ENCODE results near the gene SYTL4. TPM values are rescaled to one million over a fixed set of nuclear protein-coding genes. Genes with fewer than 3 reads are reported as not detected.

Gene SYTL4
- total RNA-seq, 1 donor from 2014 or later: 0.26 TPM

DNA sequence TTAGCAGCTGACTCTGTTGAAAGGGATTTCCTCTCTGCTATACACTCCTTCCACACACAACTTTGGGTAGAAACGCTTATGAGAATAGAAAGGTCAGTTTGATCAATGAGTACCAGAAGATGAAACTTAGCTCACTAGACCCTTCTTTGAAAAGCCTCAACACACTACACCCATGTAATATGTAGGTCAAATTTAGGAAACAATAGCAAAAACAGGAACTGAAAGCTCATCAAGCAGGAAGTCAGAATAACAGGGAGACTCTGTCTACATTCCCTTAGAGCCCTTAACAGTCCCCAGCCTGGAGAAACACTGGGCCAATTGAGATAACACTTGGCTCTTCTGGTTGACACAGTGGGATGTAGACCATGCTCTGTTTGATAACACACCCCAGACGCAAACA lies 57.2 kb downstream of the SYTL4 start:
- Histone ChIP-seq H3K4me3 (ENCODE audit: low read depth, low read length) (no peak overlapping the region), H3K36me3 (ENCODE audit: control insufficient read depth, insufficient read depth, low read length) (no peaks in the 10 kb centered on the region), H3K27me3 (ENCODE audit: control insufficient read depth, insufficient read depth, low read length) (no peaks in the 10 kb centered on the region)
- TF ChIP-seq, protein P1, sequence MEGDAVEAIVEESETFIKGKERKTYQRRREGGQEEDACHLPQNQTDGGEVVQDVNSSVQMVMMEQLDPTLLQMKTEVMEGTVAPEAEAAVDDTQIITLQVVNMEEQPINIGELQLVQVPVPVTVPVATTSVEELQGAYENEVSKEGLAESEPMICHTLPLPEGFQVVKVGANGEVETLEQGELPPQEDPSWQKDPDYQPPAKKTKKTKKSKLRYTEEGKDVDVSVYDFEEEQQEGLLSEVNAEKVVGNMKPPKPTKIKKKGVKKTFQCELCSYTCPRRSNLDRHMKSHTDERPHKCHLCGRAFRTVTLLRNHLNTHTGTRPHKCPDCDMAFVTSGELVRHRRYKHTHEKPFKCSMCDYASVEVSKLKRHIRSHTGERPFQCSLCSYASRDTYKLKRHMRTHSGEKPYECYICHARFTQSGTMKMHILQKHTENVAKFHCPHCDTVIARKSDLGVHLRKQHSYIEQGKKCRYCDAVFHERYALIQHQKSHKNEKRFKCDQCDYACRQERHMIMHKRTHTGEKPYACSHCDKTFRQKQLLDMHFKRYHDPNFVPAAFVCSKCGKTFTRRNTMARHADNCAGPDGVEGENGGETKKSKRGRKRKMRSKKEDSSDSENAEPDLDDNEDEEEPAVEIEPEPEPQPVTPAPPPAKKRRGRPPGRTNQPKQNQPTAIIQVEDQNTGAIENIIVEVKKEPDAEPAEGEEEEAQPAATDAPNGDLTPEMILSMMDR (IDR thresholded peaks at IDR 0.05; ENCODE audit: insufficient read depth, low read length, severe bottlenecking): no peak
- no peak for FAIRE-seq
- no peak for DNase-seq (ENCODE audit: low read depth)

DNA sequence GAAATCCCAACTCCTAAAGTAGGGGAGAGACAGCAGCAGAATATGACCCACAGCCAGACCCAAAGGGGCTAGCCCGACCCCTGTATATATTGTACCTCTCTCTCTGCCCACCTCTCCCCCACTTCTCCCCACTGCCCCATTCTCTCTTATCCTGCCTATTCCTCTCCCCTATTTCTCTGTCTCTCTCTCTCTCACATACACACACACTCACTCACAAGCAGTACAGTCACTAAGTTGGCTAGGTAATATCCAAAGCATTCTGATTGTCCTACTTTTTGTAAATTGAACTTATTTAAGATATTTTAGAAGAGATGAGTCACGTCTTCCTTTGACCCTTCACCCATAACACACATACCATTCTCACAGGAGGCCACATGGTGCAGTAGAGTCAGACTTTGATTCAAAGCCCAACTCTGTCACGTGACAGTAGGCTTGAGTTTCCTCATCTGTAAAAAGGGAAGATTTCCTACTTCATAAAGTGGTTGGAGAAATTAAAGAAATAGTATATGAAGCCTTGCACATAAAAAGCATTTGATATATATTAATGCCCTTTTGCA lies 58.4 kb downstream of the SYTL4 start:
- TF ChIP-seq, protein P1 (IDR thresholded peaks at IDR 0.05; ENCODE audit: insufficient read depth, low read length, severe bottlenecking): no peak
- H3K4me3 ChIP-seq (ENCODE audit: low read depth, low read length): no peak overlapping the region
- no peaks in the 10 kb centered on the region for H3K36me3 ChIP-seq (ENCODE audit: control insufficient read depth, insufficient read depth, low read length)
- FAIRE-seq (no peak), DNase-seq (ENCODE audit: low read depth) (peak; percentile 15)
- no peaks in the 10 kb centered on the region for H3K27me3 ChIP-seq (ENCODE audit: control insufficient read depth, insufficient read depth, low read length)

DNA sequence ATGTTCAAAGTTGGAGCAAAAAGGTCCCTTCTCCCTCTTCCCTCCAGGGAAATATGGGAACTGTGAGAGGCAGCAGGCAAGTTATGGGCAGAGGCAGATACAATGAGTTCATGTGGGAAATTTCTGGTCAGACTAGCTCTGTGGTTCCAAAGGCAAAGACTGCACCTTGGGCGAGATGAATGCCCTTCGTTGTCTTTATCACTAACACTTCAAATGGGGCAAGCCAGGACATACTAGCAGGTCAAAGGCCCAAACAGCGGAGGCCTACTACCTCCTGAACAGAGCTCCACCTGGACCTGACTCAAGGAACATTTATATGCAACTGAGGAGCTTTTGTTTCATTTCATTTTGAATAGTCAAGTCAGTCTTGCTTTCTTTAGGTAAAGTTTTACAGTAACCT lies 59.0 kb downstream of the SYTL4 start:
- DNase-seq (ENCODE audit: low read depth) (peak; percentile 13), FAIRE-seq (no peak)
- TF ChIP-seq, protein P1 (IDR thresholded peaks at IDR 0.05; ENCODE audit: insufficient read depth, low read length, severe bottlenecking): no peak
- Histone ChIP-seq H3K36me3 (ENCODE audit: control insufficient read depth, insufficient read depth, low read length) (no peaks in the 10 kb centered on the region), H3K4me3 (ENCODE audit: low read depth, low read length) (no peak overlapping the region), H3K27me3 (ENCODE audit: control insufficient read depth, insufficient read depth, low read length) (no peaks in the 10 kb centered on the region)

DNA sequence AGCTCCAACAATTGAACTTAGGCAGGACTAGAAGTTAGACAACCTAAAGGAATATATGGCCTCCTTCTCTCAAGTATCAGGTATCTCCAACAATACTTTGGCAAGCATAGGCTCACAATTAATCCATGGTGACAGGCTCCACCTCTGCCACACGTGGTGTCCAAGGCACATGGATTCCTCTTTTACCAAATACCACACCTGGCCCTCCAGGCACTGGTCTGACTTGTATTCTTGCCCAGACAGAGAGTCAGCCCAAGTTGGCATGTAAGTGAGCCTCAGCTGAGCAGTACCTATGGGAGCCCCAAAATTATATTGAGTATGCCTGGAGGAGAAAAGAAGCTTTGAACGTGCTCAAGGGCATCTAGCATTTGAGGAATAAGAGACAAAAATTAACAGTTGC lies 68.3 kb downstream of the SYTL4 start:
- TF ChIP-seq, protein P1 (IDR thresholded peaks at IDR 0.05; ENCODE audit: insufficient read depth, low read length, severe bottlenecking): no peak
- FAIRE-seq (peak; percentile 58), DNase-seq (ENCODE audit: low read depth) (peak; percentile 51)
- no peak overlapping the region for H3K4me3 ChIP-seq (ENCODE audit: low read depth, low read length)
- no peaks in the 10 kb centered on the region for H3K27me3 ChIP-seq (ENCODE audit: control insufficient read depth, insufficient read depth, low read length)
- H3K36me3 ChIP-seq (ENCODE audit: control insufficient read depth, insufficient read depth, low read length): no peaks in the 10 kb centered on the region

DNA sequence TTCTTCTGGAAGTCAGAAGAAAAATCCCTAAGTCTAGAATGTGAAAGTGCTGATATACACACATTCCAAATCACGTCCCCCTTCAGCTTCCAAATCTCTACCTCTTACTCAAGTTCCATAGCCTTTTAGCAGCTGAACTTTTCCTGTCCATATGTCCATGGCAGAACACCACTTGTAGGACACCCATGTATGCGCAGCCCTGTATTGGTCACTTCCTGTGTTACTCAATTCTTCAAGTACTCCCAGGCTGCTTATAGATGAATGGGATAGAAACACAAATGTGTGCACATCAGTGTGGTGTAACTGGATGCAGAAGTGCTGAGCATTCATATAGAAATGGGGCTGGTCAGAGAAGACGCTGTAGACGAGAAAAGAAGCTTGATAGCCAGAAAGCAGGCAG lies 69.1 kb downstream of the SYTL4 start:
- TF ChIP-seq, protein P1 (IDR thresholded peaks at IDR 0.05; ENCODE audit: insufficient read depth, low read length, severe bottlenecking): no peak
- Histone ChIP-seq H3K36me3 (ENCODE audit: control insufficient read depth, insufficient read depth, low read length) (no peaks in the 10 kb centered on the region), H3K27me3 (ENCODE audit: control insufficient read depth, insufficient read depth, low read length) (no peaks in the 10 kb centered on the region), H3K4me3 (ENCODE audit: low read depth, low read length) (no peak overlapping the region)
- FAIRE-seq: peak; percentile 47
- DNase-seq (ENCODE audit: low read depth): peak; percentile 73

DNA sequence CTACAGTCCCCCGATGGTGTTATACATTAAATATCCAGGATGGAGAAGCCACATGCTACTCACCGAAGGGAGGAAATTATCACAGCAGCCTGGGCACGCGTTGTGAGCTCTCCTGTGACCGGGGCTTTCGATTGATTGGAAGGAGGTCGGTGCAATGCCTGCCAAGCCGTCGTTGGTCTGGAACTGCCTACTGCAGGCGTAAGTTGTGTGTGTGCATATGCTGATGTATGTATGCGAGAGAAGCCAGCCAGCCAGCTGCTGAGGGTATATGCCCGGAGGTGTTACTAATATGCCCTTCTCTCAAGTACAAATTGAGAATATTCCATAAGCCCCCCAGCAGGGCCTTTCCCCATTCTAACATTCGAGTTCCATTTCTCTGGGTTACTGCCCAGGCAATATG lies 69.8 kb downstream of the SYTL4 start:
- Histone ChIP-seq H3K27me3 (ENCODE audit: control insufficient read depth, insufficient read depth, low read length) (no peaks in the 10 kb centered on the region), H3K36me3 (ENCODE audit: control insufficient read depth, insufficient read depth, low read length) (no peaks in the 10 kb centered on the region), H3K4me3 (ENCODE audit: low read depth, low read length) (no peak overlapping the region)
- FAIRE-seq (no peak), DNase-seq (ENCODE audit: low read depth) (no peak)
- TF ChIP-seq, protein P1 (IDR thresholded peaks at IDR 0.05; ENCODE audit: insufficient read depth, low read length, severe bottlenecking): no peak
